ENCODE data around the gene ADGRG1.

Gene ADGRG1

DNA sequence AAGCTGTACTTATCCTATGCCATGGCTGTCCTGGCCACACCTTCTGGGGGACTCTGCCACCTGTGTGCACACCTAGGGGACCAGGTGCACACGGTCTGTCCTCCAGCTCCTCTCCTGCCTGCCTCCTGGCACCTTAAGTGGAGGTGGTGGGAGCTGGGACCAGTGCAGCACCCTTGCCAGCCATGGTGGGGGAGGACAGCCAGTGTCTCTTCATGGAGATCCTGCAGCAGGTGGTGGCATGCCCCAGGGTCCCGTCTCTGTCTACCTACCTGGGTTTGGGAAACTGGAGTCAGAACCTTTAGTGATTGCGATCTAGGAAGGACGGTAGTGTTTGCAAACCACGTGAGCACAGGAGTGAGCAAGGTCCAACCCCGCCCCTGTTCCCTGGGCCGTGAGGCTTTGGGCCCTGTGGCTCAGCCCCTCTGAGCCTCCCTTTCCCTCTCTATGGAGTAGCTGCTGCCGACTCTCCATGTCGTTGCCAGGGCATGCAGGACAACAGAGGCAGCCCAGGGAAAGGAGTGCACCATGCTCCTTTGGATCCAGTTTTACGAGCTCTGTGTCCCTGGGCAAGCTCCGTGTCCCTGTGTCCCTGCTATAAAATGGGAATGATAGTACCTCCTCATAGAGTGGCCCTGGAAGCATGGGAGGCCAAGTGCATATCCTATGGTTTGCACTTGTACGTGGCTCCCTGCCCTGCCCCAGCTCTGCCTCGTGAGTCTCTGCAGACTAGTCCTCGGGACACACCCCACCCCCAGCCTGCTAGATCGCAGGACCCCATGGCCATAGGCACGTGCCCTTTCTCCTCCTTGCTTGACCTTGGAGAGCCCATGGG, 7.1 kb downstream of the ADGRG1 start:
- no peak for DNase-seq (ENCODE audit: low read depth in 2 of 2)

- DNase-seq (ENCODE audit: low read depth in 2 of 2) = no peak
Observed at GRCh38 chr16:57636184-57636583, 7.8 kb downstream of the ADGRG1 start.

DNA sequence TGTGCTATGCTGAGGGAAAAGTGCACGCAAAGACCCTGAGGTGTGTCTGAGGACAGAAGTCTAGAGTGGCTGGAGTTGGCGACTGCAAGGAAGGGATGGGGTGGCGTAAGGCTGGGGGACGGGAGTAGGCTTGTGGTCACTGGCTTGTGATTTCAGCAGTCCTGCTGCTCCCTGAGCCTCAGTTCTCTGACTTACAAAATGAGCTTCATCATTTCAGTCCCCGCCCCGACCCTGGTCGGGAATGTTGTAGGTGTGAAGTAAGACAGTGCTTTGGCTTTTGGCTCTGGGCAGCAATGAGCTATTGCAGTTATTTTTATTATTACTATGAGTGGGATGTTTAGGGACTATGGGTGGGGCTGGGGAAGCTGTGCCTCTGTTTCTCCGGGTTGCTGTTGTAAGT, 8.6 kb downstream of the ADGRG1 start:
- DNase-seq (ENCODE audit: low read depth in 2 of 2) = no peak

DNA sequence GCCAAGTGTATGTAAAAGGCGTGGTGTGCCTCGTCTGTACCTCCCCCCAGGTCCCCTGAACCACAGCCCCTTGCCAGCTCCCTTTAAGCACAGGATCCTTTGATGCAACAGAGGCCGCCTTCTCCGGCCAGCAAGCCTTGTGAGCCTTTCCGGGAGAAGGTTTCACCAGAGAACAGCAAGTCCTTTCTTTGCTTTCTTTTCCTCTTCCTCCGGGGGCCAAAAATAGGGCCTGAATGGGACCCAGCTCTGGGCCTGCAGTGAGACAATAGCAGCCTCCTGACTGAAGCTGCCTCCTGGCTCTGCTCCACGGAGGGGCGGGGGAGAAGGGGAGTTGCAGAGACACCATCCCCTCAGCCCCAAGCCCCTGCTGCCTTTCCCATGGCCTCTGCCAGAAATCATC, 9.0 kb downstream of the ADGRG1 start:
- no peak for DNase-seq (ENCODE audit: low read depth in 2 of 2)

DNA sequence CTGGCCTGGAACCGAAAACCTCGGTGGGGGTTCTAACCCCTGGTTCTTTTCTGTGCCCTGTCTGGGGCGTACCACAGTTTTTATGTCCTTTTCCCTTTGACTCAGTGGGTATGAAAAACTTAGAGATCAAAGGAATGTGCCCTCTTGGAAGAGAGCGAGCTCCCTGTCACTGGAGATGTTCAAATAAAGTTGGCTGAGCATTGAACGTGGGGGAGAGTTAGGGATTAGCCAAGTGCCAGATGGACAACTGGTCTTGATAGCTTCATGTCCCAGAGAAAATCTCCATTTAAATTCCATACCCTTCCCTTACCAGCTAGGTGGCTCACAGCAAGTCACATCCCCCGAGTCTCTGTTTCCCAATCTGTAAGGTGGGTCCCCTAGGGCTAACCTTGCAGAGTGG, 9.5 kb downstream of the ADGRG1 start:
- no peak for DNase-seq (ENCODE audit: low read depth in 2 of 2)

GRCh38 chr16:57638381-57638780, 10.0 kb downstream of the ADGRG1 start:
- no peak for DNase-seq (ENCODE audit: low read depth in 2 of 2)

GRCh38 chr16:57639172-57639887, 10.9 kb downstream of the ADGRG1 start:
- no peak for DNase-seq (ENCODE audit: low read depth in 2 of 2)

GRCh38 chr16:57640185-57640584, 11.8 kb downstream of the ADGRG1 start:
- DNase-seq (ENCODE audit: low read depth in 2 of 2) = no peak

- no peak for DNase-seq (ENCODE audit: low read depth in 2 of 2)
Observed at GRCh38 chr16:57640612-57641011, 12.2 kb downstream of the ADGRG1 start.

GRCh38 chr16:57642160-57643135, 14.0 kb downstream of the ADGRG1 start:
- DNase-seq (ENCODE audit: low read depth in 2 of 2) = no peak

DNA sequence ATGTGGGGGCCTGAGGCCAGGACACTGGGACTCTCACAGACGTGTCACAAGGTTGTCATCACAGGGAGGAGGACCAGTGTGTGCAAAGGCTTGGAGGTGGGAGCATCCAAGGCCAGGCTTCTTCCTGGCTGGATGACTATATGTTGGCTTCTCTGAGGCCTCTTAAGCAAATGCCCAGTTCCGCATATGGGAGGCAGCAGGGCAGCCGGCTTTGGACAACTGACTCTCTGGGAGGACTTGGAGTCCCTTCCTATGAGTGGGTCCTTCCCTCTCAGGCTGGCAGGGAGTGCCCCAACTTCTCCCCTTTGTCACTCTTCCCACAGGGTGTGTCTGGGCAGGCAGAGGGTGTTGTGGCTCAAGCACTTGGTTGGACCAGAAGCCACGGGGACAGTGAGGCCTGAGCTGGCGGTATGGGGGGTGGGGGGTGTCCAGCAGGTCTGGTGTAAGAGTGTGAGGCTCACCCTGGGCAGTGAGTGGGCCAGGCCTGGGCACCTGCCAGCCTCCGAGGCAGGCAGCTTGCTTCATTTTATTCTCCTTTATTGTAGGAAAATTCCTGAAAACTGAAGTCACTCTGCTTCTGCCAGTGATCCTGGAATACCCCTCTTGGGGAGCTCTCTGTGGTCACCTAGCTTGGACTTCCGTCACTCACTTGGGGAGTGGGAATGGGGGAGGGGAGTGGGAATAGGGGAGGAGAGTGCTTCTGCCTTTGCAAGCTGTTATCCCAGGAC, 14.9 kb downstream of the ADGRG1 start:
- DNase-seq (ENCODE audit: low read depth in 2 of 2) = no peak

GRCh38 chr16:57643910-57644309, 15.5 kb downstream of the ADGRG1 start:
- DNase-seq (ENCODE audit: low read depth in 2 of 2) = no peak

GRCh38 chr16:57644383-57645014, 16.1 kb downstream of the ADGRG1 start:
- DNase-seq (ENCODE audit: low read depth in 2 of 2) = no peak

DNA sequence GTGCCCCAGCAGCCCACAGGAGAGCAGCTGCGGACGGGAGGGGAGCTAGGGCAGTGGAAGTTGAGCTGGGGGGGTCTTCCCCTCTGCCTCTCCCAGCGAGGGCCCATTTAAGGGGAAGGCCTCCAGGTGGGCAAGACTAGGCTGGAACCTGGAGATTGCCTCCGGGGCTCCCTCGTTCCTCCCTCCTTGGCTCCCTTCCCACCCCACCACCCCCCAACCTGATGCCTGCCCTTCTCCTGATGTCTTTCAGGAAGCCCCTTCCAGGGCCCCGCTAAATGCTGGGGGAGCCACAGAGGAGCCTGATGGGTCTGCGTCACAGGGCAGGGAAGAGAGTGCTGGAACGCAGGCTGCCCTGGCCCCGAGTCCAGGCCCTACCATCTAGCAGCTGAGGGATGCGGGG, 16.7 kb downstream of the ADGRG1 start:
- no peak for DNase-seq (ENCODE audit: low read depth in 2 of 2)

- DNase-seq (ENCODE audit: low read depth in 2 of 2) = no peak
Observed at GRCh38 chr16:57645691-57646387, 17.4 kb downstream of the ADGRG1 start.

DNA sequence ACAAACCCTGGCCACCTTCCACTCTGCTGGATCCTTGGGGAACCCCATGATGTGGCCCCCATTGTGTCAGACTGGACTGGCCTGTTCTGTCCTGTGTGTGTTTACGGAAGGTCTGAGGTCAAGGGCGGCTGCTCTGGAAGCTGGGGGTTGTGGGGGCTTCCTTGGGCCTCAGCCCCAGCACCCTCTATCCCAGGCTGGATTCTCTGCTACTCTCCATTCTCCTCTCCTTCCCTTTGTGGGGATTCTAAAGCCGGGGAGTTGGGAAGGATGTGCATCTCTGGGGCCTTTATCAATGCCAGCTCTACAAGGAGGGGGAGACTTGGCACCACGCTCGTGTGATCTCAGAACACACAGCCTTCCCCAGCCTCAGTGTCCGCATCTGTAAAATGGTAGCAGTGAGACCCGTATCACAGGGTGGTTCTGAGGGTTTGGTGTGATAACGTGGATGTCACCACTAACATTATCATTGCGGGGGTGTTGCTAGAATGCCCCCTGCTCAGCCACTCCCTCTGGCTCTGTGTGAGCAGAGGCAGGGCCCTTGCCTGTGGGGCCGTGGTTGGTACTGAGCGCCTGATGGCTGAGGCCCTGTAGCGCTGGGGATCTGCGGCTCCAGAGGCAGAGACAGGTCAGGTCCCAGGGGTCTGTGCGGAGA, 18.1 kb downstream of the ADGRG1 start:
- DNase-seq (ENCODE audit: low read depth in 2 of 2) = no peak

GRCh38 chr16:57647136-57647875, 18.9 kb downstream of the ADGRG1 start:
- no peak for DNase-seq (ENCODE audit: low read depth in 2 of 2)

GRCh38 chr16:57648125-57648524, 19.7 kb downstream of the ADGRG1 start:
- DNase-seq (ENCODE audit: low read depth in 2 of 2) = no peak

All from activated CD4-positive, alpha-beta T cell treated with anti-CD3 and anti-CD28 coated beads for 24 hours (primary cell).